ENCODE data around the gene AK4. TPM values are rescaled to one million over a fixed set of nuclear protein-coding genes. Genes with fewer than 3 reads are reported as not detected.

Gene AK4
- total RNA-seq, 1 donor from 2014 or later: 39.7 TPM

DNA sequence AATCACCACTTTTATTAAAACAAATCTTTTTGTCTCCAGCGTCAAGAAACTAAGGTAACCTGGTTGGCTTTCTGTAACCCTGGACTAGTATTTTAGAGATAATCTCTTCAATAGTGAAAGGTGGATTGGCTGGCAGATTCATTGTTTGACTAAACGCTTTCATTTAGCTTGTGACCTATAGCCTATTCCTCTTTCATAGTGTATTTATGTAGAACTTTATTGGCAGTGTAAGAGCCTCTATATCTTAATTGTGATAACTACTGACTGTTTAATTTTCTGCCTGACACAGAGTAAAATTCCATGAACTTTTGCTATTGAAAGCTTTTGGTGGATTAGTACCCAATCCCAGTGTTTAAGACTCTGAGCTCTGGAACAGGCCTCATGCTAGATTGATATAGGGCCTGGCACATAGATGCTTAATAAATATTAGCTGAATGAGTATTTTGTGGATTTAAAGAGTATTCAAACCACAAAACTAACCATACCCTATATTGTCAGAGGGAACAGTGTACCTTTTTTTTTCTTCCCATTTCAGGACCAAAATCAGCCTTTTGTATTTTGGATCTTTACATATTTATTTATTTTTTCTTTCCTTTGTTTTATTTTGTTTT, 34.8 kb downstream of the AK4 start:
- no peak for DNase-seq (ENCODE audit: low spot score)
- H3K27ac Mint-ChIP-seq (ENCODE audit: unreplicated experiment): no peak overlapping the region
- TF ChIP-seq, protein P1, sequence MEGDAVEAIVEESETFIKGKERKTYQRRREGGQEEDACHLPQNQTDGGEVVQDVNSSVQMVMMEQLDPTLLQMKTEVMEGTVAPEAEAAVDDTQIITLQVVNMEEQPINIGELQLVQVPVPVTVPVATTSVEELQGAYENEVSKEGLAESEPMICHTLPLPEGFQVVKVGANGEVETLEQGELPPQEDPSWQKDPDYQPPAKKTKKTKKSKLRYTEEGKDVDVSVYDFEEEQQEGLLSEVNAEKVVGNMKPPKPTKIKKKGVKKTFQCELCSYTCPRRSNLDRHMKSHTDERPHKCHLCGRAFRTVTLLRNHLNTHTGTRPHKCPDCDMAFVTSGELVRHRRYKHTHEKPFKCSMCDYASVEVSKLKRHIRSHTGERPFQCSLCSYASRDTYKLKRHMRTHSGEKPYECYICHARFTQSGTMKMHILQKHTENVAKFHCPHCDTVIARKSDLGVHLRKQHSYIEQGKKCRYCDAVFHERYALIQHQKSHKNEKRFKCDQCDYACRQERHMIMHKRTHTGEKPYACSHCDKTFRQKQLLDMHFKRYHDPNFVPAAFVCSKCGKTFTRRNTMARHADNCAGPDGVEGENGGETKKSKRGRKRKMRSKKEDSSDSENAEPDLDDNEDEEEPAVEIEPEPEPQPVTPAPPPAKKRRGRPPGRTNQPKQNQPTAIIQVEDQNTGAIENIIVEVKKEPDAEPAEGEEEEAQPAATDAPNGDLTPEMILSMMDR (IDR thresholded peaks at IDR 0.05; ENCODE audit: unreplicated experiment): no peak
- peaks cover 11% of the 10 kb centered on the region for H3K4me1 Mint-ChIP-seq (ENCODE audit: unreplicated experiment)
- no peak overlapping the region for H3K4me3 Mint-ChIP-seq (ENCODE audit: unreplicated experiment)
- no peaks in the 10 kb centered on the region for H3K9me3 Mint-ChIP-seq (ENCODE audit: unreplicated experiment)
- peaks cover 2% of the 10 kb centered on the region for H3K27me3 Mint-ChIP-seq (ENCODE audit: unreplicated experiment)
- no peaks in the 10 kb centered on the region for H3K36me3 Mint-ChIP-seq (ENCODE audit: low read depth, unreplicated experiment)

DNA sequence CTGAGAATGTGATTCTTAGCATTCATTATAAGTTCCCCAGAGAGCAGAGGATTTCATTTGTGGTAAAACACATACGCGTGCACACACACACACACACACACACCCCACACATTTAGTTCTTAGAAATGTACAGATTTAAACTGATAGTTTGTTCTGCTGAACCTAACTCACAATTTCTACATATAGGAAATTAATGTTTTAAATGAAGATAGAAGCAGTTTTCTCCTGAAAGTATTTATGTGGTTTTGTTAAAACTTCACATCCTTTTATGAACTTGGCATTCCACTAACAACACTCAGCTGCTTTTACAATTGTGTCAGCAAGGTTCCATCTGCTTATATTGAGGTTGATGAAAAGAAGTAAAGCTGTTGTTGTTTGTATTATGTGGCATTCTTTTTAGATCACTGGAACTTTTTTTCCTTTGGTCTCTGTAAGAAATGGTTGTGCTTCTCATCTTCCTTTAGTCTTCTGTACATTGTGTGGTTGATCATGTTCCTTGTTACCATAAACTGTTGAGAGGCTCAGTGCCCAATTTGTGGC, 41.6 kb downstream of the AK4 start:
- Mint-ChIP-seq H3K36me3 (ENCODE audit: low read depth, unreplicated experiment) (peaks cover 7% of the 10 kb centered on the region), H3K4me3 (ENCODE audit: unreplicated experiment) (no peak overlapping the region), H3K27me3 (ENCODE audit: unreplicated experiment) (no peaks in the 10 kb centered on the region), H3K27ac (ENCODE audit: unreplicated experiment) (no peak overlapping the region), H3K4me1 (ENCODE audit: unreplicated experiment) (no peaks in the 10 kb centered on the region), H3K9me3 (ENCODE audit: unreplicated experiment) (no peaks in the 10 kb centered on the region)
- no peak for DNase-seq (ENCODE audit: low spot score)
- TF ChIP-seq, protein P1 (IDR thresholded peaks at IDR 0.05; ENCODE audit: unreplicated experiment): no peak

DNA sequence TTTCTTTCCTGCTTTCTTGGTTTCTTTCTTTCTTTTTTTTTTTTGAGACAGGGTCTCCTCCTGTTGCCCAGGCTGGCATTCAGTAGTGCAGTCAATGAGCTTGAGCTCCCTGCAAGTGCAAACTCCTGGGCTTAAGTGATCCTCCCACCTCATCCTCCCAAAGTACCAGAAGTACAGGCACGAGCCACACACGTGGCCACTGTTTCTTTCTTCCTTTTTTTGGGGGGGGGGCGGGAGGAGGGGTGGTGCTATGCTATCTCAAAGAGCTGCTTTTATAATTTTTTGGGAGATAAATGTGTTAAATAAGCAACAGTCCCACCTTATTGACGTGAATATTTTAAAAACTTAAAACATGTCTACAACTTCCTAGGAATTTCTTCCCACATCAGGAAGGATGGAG, 42.2 kb downstream of the AK4 start:
- H3K4me1 Mint-ChIP-seq (ENCODE audit: unreplicated experiment): no peaks in the 10 kb centered on the region
- no peak for DNase-seq (ENCODE audit: low spot score)
- H3K4me3 Mint-ChIP-seq (ENCODE audit: unreplicated experiment): no peak overlapping the region
- H3K36me3 Mint-ChIP-seq (ENCODE audit: low read depth, unreplicated experiment): peaks cover 7% of the 10 kb centered on the region
- H3K9me3 Mint-ChIP-seq (ENCODE audit: unreplicated experiment): no peaks in the 10 kb centered on the region
- no peaks in the 10 kb centered on the region for H3K27me3 Mint-ChIP-seq (ENCODE audit: unreplicated experiment)
- H3K27ac Mint-ChIP-seq (ENCODE audit: unreplicated experiment): no peak overlapping the region
- TF ChIP-seq, protein P1 (IDR thresholded peaks at IDR 0.05; ENCODE audit: unreplicated experiment): no peak

DNA sequence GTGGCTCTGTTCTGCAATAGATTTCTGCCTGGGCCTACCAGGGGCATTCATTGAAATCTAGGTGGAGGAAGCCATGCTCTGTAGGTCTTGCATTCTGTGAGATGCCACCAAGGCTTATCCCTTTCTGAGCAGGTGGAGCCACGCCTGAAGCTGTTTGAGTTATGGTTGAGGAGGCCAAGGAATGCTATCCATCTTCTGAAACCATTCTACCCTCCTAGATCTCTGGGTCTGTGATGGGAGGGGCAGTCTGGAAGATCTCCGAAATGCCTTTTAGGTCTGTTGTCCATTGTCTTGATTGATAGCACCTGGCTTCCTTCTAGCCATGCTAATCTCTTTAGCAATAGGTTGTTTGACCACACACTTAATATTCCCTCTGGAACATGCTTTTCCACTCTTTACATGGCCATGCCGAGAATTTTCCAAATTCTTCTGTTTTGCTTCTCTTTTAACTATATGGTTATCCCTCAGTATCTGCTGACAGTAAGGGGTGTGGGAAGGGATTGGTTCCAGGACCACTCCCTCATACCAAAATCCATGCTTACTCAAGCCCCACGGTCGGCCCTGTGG, 45.2 kb downstream of the AK4 start:
- no peaks in the 10 kb centered on the region for H3K27me3 Mint-ChIP-seq (ENCODE audit: unreplicated experiment)
- DNase-seq (ENCODE audit: low spot score): no peak
- TF ChIP-seq, protein P1 (IDR thresholded peaks at IDR 0.05; ENCODE audit: unreplicated experiment): no peak
- H3K4me1 Mint-ChIP-seq (ENCODE audit: unreplicated experiment): no peaks in the 10 kb centered on the region
- H3K27ac Mint-ChIP-seq (ENCODE audit: unreplicated experiment): no peak overlapping the region
- no peaks in the 10 kb centered on the region for H3K9me3 Mint-ChIP-seq (ENCODE audit: unreplicated experiment)
- H3K4me3 Mint-ChIP-seq (ENCODE audit: unreplicated experiment): no peak overlapping the region
- H3K36me3 Mint-ChIP-seq (ENCODE audit: low read depth, unreplicated experiment): peaks cover 7% of the 10 kb centered on the region

Data from endothelial cell (in vitro differentiated cells).